H9 (cell line): ENCODE data around the gene TXNRD1. TPM values are rescaled to one million over a fixed set of nuclear protein-coding genes. Genes with fewer than 3 reads are reported as not detected.

ENCODE experiments used
- DNase-seq: peaks from one replicate; pipeline ENCODE4 v3.0.0-alpha.2; 2017
- H2AFZ ChIP-seq: one replicate; pipeline ENCODE4 v1.6.1; 2013; ENCODE audit warnings: mild to moderate bottlenecking, low read length, control low read depth, moderate library complexity
- H2AK5ac ChIP-seq: 2 replicates; pipeline ENCODE4 v1.6.1; 2013; ENCODE audit warnings: low read length, control low read depth, mixed read lengths; ENCODE audit not compliant: insufficient read length
- H2BK120ac ChIP-seq: one replicate; pipeline ENCODE4 v1.6.1; 2013; ENCODE audit warnings: low read depth, mild to moderate bottlenecking, low read length, control low read depth, inconsistent platforms; ENCODE audit not compliant: poor library complexity, severe bottlenecking
- H2BK12ac ChIP-seq: 2 replicates; pipeline ENCODE4 v1.6.1; 2013; ENCODE audit warnings: low read length, control low read depth, mixed read lengths, low read depth; ENCODE audit not compliant: insufficient read length
- H2BK15ac ChIP-seq: 2 replicates; pipeline ENCODE4 v1.6.1; 2013; ENCODE audit warnings: low read depth, low read length, control low read depth
- H2BK20ac ChIP-seq: one replicate; pipeline ENCODE4 v1.6.1; 2013; ENCODE audit warnings: low read depth, mild to moderate bottlenecking, low read length, control low read depth, inconsistent platforms; ENCODE audit not compliant: poor library complexity, severe bottlenecking
- H2BK5ac ChIP-seq: 2 replicates; pipeline ENCODE4 v1.6.1; 2013; ENCODE audit warnings: low read length, control low read depth, mixed read lengths; ENCODE audit not compliant: insufficient read length
- H3K14ac ChIP-seq: 2 replicates; pipeline ENCODE4 v1.6.1; 2013; ENCODE audit warnings: low read length, control low read depth; ENCODE audit not compliant: insufficient read depth
- H3K18ac ChIP-seq: 2 replicates; pipeline ENCODE4 v1.6.1; 2013; ENCODE audit warnings: low read depth, mild to moderate bottlenecking, mixed read lengths, low read length, control low read depth; ENCODE audit not compliant: insufficient read length
- H3K23ac ChIP-seq: 2 replicates; pipeline ENCODE4 v1.6.1; 2013; ENCODE audit warnings: low read length, control low read depth, mixed read lengths, low read depth; ENCODE audit not compliant: insufficient read length
- H3K23me2 ChIP-seq: 2 replicates; pipeline ENCODE4 v1.6.1; 2013; ENCODE audit warnings: low read depth, mild to moderate bottlenecking, mixed read lengths, low read length, control low read depth; ENCODE audit not compliant: insufficient read length, poor library complexity, severe bottlenecking
- H3K27ac ChIP-seq: 2 replicates; pipeline ENCODE4 v1.5.1; 2013; ENCODE audit warnings: low read length, control low read depth, mixed read lengths, low read depth; ENCODE audit not compliant: insufficient read length
- H3K27me3 ChIP-seq: 2 replicates; pipeline ENCODE4 v1.6.1; 2013; ENCODE audit warnings: low read length, control low read depth, inconsistent platforms; ENCODE audit not compliant: insufficient read depth
- H3K4ac ChIP-seq: 2 replicates; pipeline ENCODE4 v1.6.1; 2013; ENCODE audit warnings: low read depth, mild to moderate bottlenecking, control low read depth, inconsistent platforms, low read length, moderate library complexity
- H3K4me1 ChIP-seq: 2 replicates; pipeline ENCODE4 v1.6.1; 2013; ENCODE audit warnings: low read length, control low read depth, inconsistent platforms; ENCODE audit not compliant: insufficient read depth
- H3K4me2 ChIP-seq: 2 replicates; pipeline ENCODE4 v1.6.1; 2013; ENCODE audit warnings: low read length, control low read depth, mixed read lengths; ENCODE audit not compliant: insufficient read length, insufficient read depth
- H3K56ac ChIP-seq: 2 replicates; pipeline ENCODE4 v1.6.1; 2013; ENCODE audit warnings: low read depth, mild to moderate bottlenecking, mixed read lengths, low read length, control low read depth; ENCODE audit not compliant: insufficient read length
- H3K79me1 ChIP-seq: 2 replicates; pipeline ENCODE4 v1.6.1; 2013; ENCODE audit warnings: low read depth, mild to moderate bottlenecking, moderate library complexity, low read length, control low read depth, inconsistent platforms; ENCODE audit not compliant: insufficient read depth, poor library complexity, severe bottlenecking
- H3K79me2 ChIP-seq: 2 replicates; pipeline ENCODE4 v1.6.1; 2013; ENCODE audit warnings: low read length, control low read depth, inconsistent platforms; ENCODE audit not compliant: insufficient read depth
- H3K9ac ChIP-seq: 2 replicates; pipeline ENCODE4 v1.6.1; 2013; ENCODE audit warnings: low read length, control low read depth, mixed read lengths; ENCODE audit not compliant: insufficient read length; ENCODE audit errors: extremely low read depth
- H3K9me3 ChIP-seq: one replicate; pipeline ENCODE4 v1.6.1; 2013; ENCODE audit warnings: low read depth, low read length, inconsistent platforms; ENCODE audit not compliant: control insufficient read depth
- H3T11ph ChIP-seq: one replicate; pipeline ENCODE4 v1.6.1; 2013; ENCODE audit warnings: mild to moderate bottlenecking, low read length, control low read depth, inconsistent platforms
- H4K20me1 ChIP-seq: one replicate; pipeline ENCODE4 v1.6.1; 2013; ENCODE audit not compliant: control insufficient read depth, insufficient read length, insufficient read depth
- H4K5ac ChIP-seq: 2 replicates; pipeline ENCODE4 v1.6.1; 2013; ENCODE audit warnings: low read depth, mild to moderate bottlenecking, mixed read lengths, low read length, control low read depth; ENCODE audit not compliant: insufficient read length
- H4K8ac ChIP-seq: replicated peaks from 2 replicates; pipeline ENCODE4 v1.6.1; 2013; ENCODE audit warnings: low read length, control low read depth, mixed read lengths, low read depth; ENCODE audit not compliant: insufficient read length
- H4K91ac ChIP-seq: 2 replicates; pipeline ENCODE4 v1.6.1; 2013; ENCODE audit warnings: low read depth, mild to moderate bottlenecking, moderate library complexity, mixed read lengths, low read length, control low read depth; ENCODE audit not compliant: insufficient read length
- H3K27ac Mint-ChIP-seq, 3 experiments: 2 replicates in 2 of 3; 3 replicates in 1 of 3; pipeline ENCODE4 v1.8.0; 2020 to 2021; ENCODE audit warnings: mixed read lengths in 3 of 3, mild to moderate bottlenecking in 1 of 3, moderate library complexity in 1 of 3
- H3K27me3 Mint-ChIP-seq: 2 replicates; pipeline ENCODE4 v1.8.0; 2021; ENCODE audit warnings: low read depth, mild to moderate bottlenecking, moderate library complexity, mixed read lengths
- H3K36me3 Mint-ChIP-seq, 3 experiments: 2 replicates in 2 of 3; 3 replicates in 1 of 3; pipeline ENCODE4 v1.8.0; 2020 to 2021; ENCODE audit warnings: low read depth in 3 of 3, mixed read lengths in 3 of 3; ENCODE audit not compliant: insufficient read depth in 1 of 3
- H3K4me1 Mint-ChIP-seq, 2 experiments: 2 replicates each; pipeline ENCODE4 v1.8.0; 2020; ENCODE audit warnings: mixed read lengths in 2 of 2
- H3K4me3 Mint-ChIP-seq, 2 experiments: 2 replicates in 1 of 2; 3 replicates in 1 of 2; pipeline ENCODE4 v1.8.0; 2020 to 2021; ENCODE audit warnings: mild to moderate bottlenecking in 2 of 2, mixed read lengths in 2 of 2, moderate library complexity in 1 of 2
- H3K9me3 Mint-ChIP-seq, 2 experiments: 2 replicates in 1 of 2; 3 replicates in 1 of 2; pipeline ENCODE4 v1.8.0; 2020; ENCODE audit warnings: mild to moderate bottlenecking in 2 of 2, mixed read lengths in 2 of 2, moderate library complexity in 1 of 2
- CTCF ChIP-seq: fragments of 200-600 bp; sonication (generic); conservative IDR thresholded peaks from 3 replicates; pipeline ENCODE4 v1.8.0; 2021; ENCODE audit warnings: antibody characterized with exemption, mild to moderate bottlenecking
- WGBS: extraction: QIAGEN DNeasy Blood & Tissue Kit; methylation state at CpG from one replicate; pipeline ENCODE4 v1.1.7; 2013; ENCODE audit warnings: missing lambda C conversion rate, low lambda C conversion rate, mixed read lengths; ENCODE audit not compliant: insufficient read length; ENCODE audit errors: extremely low coverage; 5-methylcytosine and 5-hydroxymethylcytosine counted together
- total RNA-seq: library from RNA; stranded (reverse); gene quantifications from 2 replicates; pipeline ENCODE4 v1.2.1, GENCODE V29; 2021

Gene TXNRD1
- total RNA-seq, 1 experiment from 2014 or later, result 100 TPM

- Histone ChIP-seq H3K9ac (no peak overlapping the region), H4K5ac (no peak overlapping the region), H3K9me3 (no peaks in the 10 kb centered on the region), H3K27ac (no peak overlapping the region), H3K4me2 (no peak overlapping the region), H2BK5ac (no peak overlapping the region), H2BK12ac (no peak overlapping the region), H2AFZ (no peak overlapping the region), H2BK20ac (no peak overlapping the region), H3K56ac (no peak overlapping the region), H3K27me3 (no peaks in the 10 kb centered on the region), H2BK120ac (no peak overlapping the region), H2BK15ac (no peak overlapping the region), H3K4me1 (no peaks in the 10 kb centered on the region), H4K91ac (no peak overlapping the region), H3K79me2 (no peaks in the 10 kb centered on the region), H3K79me1 (no peaks in the 10 kb centered on the region), H2AK5ac (no peak overlapping the region), H4K20me1 (no peaks in the 10 kb centered on the region), H3K23me2 (no peaks in the 10 kb centered on the region), H4K8ac (no peak overlapping the region), H3K18ac (no peak overlapping the region), H3K4ac (no peak overlapping the region), H3K14ac (no peak overlapping the region), H3T11ph (no peak overlapping the region), H3K23ac (no peak overlapping the region)
- Mint-ChIP-seq H3K9me3 (peaks cover 14 to 15% of the 10 kb centered on the region in 2 experiments; a peak in 4 of 5 replicates), H3K27me3 (peaks cover 2% of the 10 kb centered on the region), H3K4me3 (no peak overlapping the region), H3K4me1 (no peaks in the 10 kb centered on the region), H3K27ac (no peak overlapping the region), H3K36me3 (peaks cover 1 to 17% (median 10%) of the 10 kb centered on the region in 3 experiments; a peak in 5 of 7 replicates)
- no CpG with 5 or more reads among the region's 5 CpGs for WGBS
- TF ChIP-seq CTCF, result no peak
- no peak for DNase-seq
Observed at GRCh38 chr12:104180374-104180773, 35.2 kb upstream of the TXNRD1 start.
